GM21786 (cell line): ENCODE data around the gene ATP11A.

Experiments
- ATAC-seq: cut with Tn5 transposase; IDR thresholded peaks from one replicate; pipeline ENCODE4 v1.9.1; 2021; ENCODE audit not compliant: unreplicated experiment

Gene ATP11A

DNA sequence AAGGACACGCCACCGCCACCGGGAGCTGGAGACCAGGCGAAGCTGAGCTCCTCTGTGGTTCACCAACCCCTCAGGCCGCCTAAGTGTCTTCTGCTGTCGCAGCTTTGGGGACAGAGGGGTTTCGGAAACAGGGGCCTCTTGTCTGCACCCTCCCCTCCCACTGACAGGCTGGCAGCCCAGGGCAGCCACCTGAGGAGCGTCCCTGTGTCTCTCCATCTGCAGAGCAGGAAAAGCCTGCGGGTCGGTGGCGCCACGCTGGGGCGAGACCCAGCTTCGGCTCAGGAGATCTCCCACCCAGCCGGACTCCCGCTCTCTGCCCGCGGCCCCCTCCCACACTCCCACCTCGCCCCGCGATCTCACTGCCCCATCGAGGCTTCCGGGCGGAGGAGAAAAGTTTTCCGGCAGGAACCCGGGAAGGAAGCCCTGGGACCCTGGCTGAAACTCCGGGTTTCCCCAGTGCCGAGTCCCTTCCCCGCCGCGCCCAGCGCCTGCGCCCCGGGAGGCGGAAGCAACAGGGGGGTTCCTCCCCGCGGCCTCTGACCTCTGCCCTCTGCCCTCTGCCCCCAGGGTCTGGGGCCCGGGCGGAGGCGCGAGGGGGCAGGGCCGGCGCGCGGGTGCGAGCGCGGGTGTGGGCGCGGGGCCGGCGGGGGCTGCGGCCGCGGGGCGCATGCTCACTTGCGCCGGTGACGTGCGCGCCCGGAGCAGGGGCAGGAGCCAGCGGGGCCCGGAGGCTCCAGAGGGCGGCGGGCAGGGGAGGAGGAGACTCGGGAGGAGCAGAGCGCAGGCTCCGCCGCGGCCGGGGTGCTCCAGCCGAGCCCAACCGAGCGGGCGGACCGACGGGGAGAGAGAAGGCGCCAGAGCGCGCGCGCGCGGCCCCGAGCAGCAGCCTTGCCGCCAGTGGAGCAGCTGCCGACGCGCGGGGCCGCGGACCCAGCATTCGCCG lies at the start of gene ATP11A:
TSS of gene ATP11A (plus strand) at position 736 of the 943 bp plus-strand sequence. CDS start 379 bp downstream, outside the sequence.
- peak; percentile 60 for ATAC-seq

DNA sequence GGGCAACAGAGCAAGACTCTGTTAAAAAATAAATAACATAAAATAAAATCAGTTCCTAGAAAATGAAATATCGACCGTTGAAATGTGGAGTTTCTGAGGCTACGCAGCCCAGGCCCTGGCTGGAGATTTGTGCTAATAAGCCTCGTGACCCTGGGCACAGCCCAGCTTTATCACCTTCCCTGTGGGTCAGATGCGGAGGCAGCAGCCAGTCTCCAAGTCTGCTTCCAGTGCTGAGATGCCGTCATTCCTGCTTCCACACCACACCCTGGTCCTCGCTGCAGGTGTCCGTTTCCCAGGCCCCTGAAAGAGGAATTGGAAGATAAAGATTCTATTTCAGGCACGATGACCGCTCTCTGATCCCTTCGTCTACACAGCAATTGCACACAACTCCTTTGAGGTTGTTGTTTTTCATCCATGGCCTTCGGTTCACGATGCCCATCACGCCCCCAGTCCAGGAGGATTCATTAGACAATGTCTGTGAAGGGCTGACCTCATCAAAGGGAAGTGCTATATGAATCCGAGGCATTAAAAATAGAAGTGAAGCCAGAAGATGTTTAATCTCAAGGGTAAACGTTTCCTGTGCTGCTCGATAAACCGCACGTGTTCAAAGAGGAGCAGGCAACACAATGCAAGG lies 48.3 kb upstream of the ATP11A start:
- no peak for ATAC-seq

GRCh38 chr13:112642090-112642460 lies 47.8 kb upstream of the ATP11A start:
- ATAC-seq, result no peak

- ATAC-seq, result no peak
These were observed 45.9 kb upstream of the ATP11A start for GRCh38 chr13:112643759-112644459.

DNA sequence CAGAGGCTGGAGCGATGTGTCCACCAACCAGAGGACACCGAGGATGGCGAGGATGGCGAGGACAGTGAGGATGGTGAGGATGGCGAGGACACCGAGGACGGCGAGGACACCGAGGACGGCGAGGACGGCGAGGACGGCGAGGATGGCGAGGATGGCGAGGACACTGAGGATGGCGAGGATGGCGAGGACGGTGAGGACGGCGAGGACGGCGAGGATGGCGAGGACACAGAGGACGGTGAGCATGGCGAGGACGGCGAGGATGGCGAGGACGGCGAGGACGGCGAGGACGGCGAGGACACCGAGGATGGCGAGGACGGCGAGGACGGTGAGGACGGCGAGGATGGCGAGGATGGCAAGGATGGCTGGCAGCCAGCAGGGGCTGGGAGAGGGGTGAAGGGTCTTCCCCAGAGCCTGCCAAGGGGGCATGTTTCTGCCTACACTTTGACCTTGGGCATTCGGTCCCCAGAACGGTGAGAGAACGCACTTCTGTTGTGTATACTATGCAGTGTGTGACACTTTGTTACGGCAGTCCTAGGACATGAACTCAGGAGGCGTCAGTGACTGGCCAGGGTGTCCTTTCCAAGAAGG lies 44.4 kb upstream of the ATP11A start:
- no peak for ATAC-seq

DNA sequence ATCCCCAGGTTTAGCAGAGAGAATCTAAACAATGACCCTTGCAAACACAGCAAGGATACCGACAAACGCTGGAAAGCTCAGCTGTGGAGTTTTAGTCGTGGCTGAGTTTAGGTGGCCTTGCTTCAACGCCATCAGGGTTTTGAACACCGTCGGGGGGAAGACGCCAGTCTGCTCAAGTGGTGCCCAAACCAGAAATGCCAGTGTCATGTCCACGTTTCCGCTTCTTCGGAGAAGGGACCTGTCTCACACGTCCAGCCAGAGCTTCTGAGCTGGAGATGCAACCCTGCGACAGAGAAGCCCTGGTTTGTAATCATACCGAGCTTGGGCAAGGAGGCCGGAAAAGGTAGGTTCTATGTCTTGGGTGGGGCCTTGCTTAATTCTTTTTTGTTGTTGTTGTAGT lies 42.6 kb upstream of the ATP11A start:
- ATAC-seq, result no peak

- no peak for ATAC-seq
These were observed 41.7 kb upstream of the ATP11A start for GRCh38 chr13:112648101-112648500.

DNA sequence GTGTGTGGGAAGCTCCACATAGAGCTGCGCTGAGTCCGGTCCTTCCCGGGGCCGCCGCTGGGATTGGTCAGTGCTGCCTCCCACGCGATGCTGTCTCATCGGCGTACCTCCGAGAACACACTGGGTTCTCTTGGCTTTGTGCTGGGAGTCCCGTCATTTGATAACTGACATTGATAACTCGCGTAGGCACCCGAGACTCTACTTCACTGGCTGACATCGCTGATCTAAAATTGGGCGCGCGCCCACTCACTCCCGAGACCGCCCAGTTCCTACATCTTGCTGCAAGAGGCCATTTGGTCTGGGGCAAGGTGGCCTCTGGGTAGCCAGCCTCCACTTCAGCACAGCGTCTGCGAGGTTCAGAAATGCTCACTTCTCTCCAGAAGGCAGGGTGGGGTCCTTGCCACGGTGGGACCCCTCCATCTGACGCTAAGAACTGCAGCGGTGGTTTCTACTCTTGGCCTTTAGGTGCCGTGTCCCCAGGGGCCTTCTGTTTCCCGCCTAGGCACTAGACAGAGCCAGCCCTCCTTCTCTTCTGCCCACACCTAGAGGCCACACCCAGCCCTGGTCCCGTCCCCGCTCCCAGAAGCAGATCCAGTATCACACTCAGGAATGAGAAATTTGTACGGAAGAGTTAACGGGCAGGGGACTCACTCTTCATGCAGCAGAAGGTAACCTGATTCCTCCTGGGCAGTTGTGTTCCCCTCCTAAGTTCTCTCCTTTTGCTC lies 40.7 kb upstream of the ATP11A start:
- no peak for ATAC-seq

DNA sequence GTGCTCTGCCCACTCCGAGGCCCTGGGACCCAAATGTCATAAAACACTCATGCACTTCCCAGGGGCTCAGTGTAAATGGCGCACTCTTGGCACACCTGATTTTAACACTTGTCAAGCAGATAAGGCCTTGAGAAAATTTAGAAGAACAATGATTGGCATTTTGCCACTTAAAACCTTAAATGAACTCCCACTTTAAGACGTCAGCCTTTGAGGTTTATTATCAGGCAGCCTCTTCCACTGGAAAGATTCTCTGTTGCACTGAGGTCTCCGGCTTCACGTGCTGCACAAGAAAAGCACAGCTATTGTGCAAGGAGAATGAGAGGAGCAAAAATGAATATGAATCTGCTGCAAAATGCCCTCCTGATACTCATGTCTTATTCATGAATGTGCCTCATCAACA lies 38.5 kb upstream of the ATP11A start:
- no peak for ATAC-seq

GRCh38 chr13:112651750-112652511 lies 37.9 kb upstream of the ATP11A start:
- ATAC-seq, result no peak

DNA sequence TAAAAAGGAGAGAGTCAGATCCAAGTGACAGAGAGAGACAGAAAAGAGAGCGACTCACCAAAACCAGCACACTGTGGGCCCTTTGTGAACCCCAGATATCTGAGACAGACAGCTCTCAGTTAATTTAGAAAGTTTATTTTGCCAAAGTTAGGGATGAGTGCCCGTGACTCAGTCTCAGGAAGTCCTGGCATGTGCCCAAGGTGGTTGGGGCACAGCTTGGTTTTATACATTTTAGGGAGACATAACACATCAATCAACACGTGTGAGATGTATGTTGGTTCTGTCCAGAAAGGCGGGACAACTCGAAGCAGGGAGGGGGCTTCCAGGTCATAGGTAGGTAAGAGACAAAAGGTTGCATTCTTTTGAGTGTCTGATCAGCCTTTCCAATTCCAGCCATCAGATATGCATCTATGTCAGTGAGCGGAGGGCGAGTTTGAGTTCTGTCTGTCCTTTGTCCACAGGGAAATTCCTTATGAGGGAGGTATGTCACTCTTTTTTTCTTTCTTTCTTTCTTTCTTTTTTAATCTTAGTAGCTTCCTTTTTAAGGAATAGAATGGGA lies 37.2 kb upstream of the ATP11A start:
- ATAC-seq, result no peak

DNA sequence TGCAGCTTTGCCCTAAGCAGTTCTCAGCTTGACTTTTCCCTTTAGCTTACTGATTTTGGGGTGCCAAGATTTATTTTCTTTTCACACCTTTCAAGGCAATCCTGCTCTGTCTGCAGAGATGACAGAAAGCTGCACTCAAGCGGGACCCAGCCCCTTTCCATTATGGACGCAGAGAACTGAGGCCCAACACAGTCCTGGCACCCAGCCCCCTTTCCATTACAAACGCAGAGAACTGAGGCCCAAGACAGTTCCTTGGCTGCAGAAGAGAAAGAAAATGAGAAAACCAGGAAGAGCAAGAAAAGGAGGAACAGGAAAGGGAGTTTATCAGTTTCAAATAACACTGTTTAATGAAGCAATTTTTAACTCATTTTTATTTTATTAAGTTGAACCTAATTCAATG lies 36.8 kb upstream of the ATP11A start:
- no peak for ATAC-seq

- no peak for ATAC-seq
These were observed 33.9 kb upstream of the ATP11A start for GRCh38 chr13:112655913-112656312.

DNA sequence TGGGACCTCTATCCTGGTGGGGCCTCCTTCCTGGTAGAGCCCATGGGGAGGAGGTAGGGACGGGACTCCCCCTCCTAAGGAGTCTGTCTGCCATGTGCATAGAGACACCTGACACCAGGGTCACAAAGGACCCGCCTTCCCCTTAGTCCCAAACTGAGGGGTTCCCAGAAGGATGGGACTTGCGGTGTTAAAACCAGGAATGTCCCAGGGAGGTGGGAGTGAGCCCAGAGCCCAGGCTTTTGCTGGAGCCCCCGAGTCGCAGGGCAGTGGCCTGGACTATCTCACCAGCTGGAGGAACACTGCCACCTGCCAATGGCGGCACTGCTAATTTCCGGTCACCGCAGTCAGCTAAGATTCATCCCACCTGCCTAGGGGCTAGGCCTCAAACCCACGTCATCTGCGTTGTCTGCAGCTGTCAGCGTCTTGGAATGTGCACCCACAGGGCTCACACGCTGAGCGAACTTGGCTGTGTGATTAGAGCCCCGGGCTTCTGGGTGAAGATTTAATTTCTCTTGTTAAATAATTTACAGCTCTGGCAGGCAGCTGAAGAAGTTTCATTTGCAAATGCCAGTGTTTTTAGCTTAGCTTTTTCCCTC lies 31.9 kb upstream of the ATP11A start:
- no peak for ATAC-seq

DNA sequence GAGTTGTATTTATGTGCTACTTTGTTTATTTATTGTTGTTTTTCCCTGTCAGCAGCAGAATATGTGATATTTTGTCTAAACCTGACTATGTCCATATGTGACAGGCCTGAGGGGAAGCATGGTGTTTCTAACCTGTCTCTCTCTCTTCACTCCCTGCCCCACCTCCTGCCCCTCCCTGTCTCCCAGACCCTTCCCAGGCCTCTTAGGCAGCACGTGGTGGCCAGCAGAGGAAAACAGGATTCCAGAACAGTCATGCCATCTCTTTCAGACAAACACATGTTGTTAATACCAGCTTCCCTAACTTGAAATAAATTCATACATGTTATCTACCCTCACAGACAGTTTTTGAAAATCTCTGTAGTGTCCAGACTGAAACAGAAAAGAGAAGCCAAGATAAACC lies 31.0 kb upstream of the ATP11A start:
- ATAC-seq, result no peak

DNA sequence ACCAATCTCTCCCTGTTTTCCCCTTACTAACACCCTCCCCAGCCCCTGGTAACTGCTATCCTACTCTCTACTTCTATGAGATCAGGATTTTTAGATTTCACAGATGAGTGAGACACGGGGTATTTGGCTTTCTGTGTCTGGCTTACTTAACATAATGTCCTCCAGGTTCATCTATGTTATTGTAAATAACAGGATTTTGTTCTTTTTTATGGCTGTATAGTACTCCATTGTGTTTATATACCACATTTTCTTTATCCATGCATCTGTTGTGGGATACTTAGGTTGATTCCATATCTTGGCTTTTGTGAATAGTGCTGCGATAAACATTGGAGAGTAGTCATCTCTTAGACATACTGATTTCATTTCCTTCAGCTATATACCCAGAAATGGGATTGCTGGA lies 28.5 kb upstream of the ATP11A start:
- no peak for ATAC-seq

- no peak for ATAC-seq
These were observed 25.2 kb upstream of the ATP11A start for GRCh38 chr13:112664501-112665203.

DNA sequence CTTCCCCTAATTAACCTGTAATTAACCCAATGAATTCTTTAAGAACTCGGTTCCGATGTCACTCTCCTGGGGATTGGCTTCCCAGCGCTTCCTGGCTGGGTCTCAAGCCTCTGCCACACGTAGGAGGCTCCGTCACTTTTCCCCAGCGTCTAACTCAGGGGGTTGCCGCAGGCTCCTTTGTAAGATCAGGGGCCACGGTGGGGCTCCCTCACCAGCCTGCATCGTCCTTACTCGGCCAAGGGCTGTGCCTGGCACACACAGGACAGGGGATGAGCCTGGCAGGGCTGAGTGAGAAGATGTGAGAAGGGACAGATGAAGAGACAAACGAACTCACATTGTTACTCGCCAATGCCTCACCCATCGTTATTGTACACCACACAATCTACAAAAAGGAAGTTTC lies 20.9 kb upstream of the ATP11A start:
- ATAC-seq, result no peak
